ENCODE measurements around the gene GJB1. TPM values are rescaled to one million over a fixed set of nuclear protein-coding genes. Genes with fewer than 3 reads are reported as not detected.

GJB1 gene
- total and polyA plus RNA-seq, 2 experiments from 2014 or later: 0.14 TPM; not detected in 1

- H3K4me3 Mint-ChIP-seq: no peak overlapping the region
- no peaks in the 10 kb centered on the region for H3K9me3 Mint-ChIP-seq
- no peak for ATAC-seq
These were observed 25.0 kb upstream of the GJB1 start for GRCh38 chrX:71198066-71198465.

More at GRCh38 chrX:71198066-71198465, 25.0 kb upstream of the GJB1 start:
- H3K79me2 ChIP-seq (replicated peaks; ENCODE audit: insufficient read depth): no peaks in the 10 kb centered on the region
- DNase-seq (ENCODE audit: low spot score): no peak
- no peak overlapping the region for H3K27ac ChIP-seq (ENCODE audit: low read depth)
- TF ChIP-seq POLR2AphosphoS5 (IDR thresholded peaks at IDR 0.05; ENCODE audit: low read depth) (no peak), CREB1 (CRISPR knock-in tag; IDR thresholded peaks at IDR 0.05; ENCODE audit: low read depth) (no peak), ZNF114 (CRISPR knock-in tag; IDR thresholded peaks at IDR 0.05) (no peak), NANOG (IDR thresholded peaks at IDR 0.05; ENCODE audit: borderline replicate concordance) (no peak), ZNF462 (CRISPR knock-in tag; IDR thresholded peaks at IDR 0.05) (no peak), REST (IDR thresholded peaks at IDR 0.05; ENCODE audit: unreplicated experiment) (no peak), STAT1 (IDR thresholded peaks at IDR 0.05; ENCODE audit: unreplicated experiment) (no peak), ETS1 (IDR thresholded peaks at IDR 0.05) (no peak), ZNF331 (CRISPR knock-in tag; IDR thresholded peaks at IDR 0.05; ENCODE audit: low read depth) (no peak), JUNB (IDR thresholded peaks at IDR 0.05; ENCODE audit: unreplicated experiment) (no peak), CTCF (conservative IDR thresholded peaks at IDR 0.05; ENCODE audit: low read depth in 2 of 2) (no peak), EZH2phosphoT487 (IDR thresholded peaks at IDR 0.05; ENCODE audit: unreplicated experiment) (no peak), EZH2 (IDR thresholded peaks at IDR 0.05; ENCODE audit: low read depth, unreplicated experiment) (no peak)
- no peaks in the 10 kb centered on the region for H3F3A ChIP-seq (replicated peaks; ENCODE audit: low read depth)
- H3K27me3 ChIP-seq (ENCODE audit: insufficient read depth): no peaks in the 10 kb centered on the region
- no peaks in the 10 kb centered on the region for H3K9me2 ChIP-seq (ENCODE audit: insufficient read depth)
- no peak overlapping the region; the same call in 1 of the 2 replicates for H2AFZ ChIP-seq
- Mint-ChIP-seq H3K27ac (no peak overlapping the region), H3K4me1 (peaks cover 21% of the 10 kb centered on the region), H3K36me3 (ENCODE audit: low read depth) (no peaks in the 10 kb centered on the region; the same call in 2 of the 3 replicates), H3K27me3 (ENCODE audit: insufficient read depth, low read depth, poor library complexity) (no peaks in the 10 kb centered on the region)
- no peaks in the 10 kb centered on the region for H4K20me1 ChIP-seq (replicated peaks; ENCODE audit: insufficient read depth)
- H3K4me2 ChIP-seq: no peak overlapping the region
- no peaks in the 10 kb centered on the region for H3K36me3 ChIP-seq (ENCODE audit: insufficient read depth)
- H3K4me1 ChIP-seq (ENCODE audit: insufficient read depth): peaks cover 9% of the 10 kb centered on the region; the same call in 1 of the 2 replicates
- no peak overlapping the region for H3K4me3 ChIP-seq
